Measurements from ENCODE around the gene ACBD4.

Gene ACBD4

GRCh38 chr17:45131616-45132319 is 3.7 kb upstream of the ACBD4 start (continued):
- peak; percentile 42; the same call in 1 of the 2 replicates for TF ChIP-seq ZNF600 (tag by site-specific recombination; IDR thresholded peaks at IDR 0.05)
- no peak for TF ChIP-seq ZNF560 (tag by site-specific recombination; IDR thresholded peaks at IDR 0.05; ENCODE audit: borderline replicate concordance)
- no peak for TF ChIP-seq ZNF175 (tag by site-specific recombination; IDR thresholded peaks at IDR 0.05)
- TF ChIP-seq ZNF280D (tag by site-specific recombination; IDR thresholded peaks at IDR 0.05): peak; percentile 82
- peak; percentile 82 for TF ChIP-seq ZNF580 (tag by site-specific recombination; IDR thresholded peaks at IDR 0.05)
- TF ChIP-seq ZFP3 (tag by site-specific recombination; IDR thresholded peaks at IDR 0.05; ENCODE audit: low read depth): no peak
- no peak for TF ChIP-seq REST (tag by site-specific recombination; IDR thresholded peaks at IDR 0.05)
- TF ChIP-seq ZBTB48 (tag by site-specific recombination; IDR thresholded peaks at IDR 0.05): 0 out of 2 replicates have a peak, but pooled peaks have one; percentile 16
- TF ChIP-seq ZNF837 (tag by site-specific recombination; IDR thresholded peaks at IDR 0.05): no peak
- no peak for TF ChIP-seq ZNF19 (tag by site-specific recombination; IDR thresholded peaks at IDR 0.05; ENCODE audit: low read depth)
- TF ChIP-seq ZBTB10 (tag by site-specific recombination; IDR thresholded peaks at IDR 0.05): peak; percentile 71
- TF ChIP-seq MZF1 (tag by site-specific recombination; IDR thresholded peaks at IDR 0.05; ENCODE audit: borderline replicate concordance): no peak
- TF ChIP-seq ZNF549 (tag by site-specific recombination; IDR thresholded peaks at IDR 0.05): no peak
- TF ChIP-seq ZNF184 (tag by site-specific recombination; IDR thresholded peaks at IDR 0.05): no peak
- no peak for TF ChIP-seq KLF7 (tag by site-specific recombination; IDR thresholded peaks at IDR 0.05; ENCODE audit: borderline replicate concordance)
- no peak for TF ChIP-seq ZNF777 (tag by site-specific recombination; IDR thresholded peaks at IDR 0.05; ENCODE audit: borderline replicate concordance)
- peak; percentile 70 for TF ChIP-seq ZEB2 (tag by site-specific recombination; IDR thresholded peaks at IDR 0.05)
- no peak for TF ChIP-seq ZNF555 (tag by site-specific recombination; conservative IDR thresholded peaks at IDR 0.05)
- TF ChIP-seq KLF16 (tag by site-specific recombination; IDR thresholded peaks at IDR 0.05): peak; percentile 67
- no peak for TF ChIP-seq PRDM1 (tag by site-specific recombination; IDR thresholded peaks at IDR 0.05)
- no peak for TF ChIP-seq MYNN (tag by site-specific recombination; IDR thresholded peaks at IDR 0.05; ENCODE audit: borderline replicate concordance)
- no peak for TF ChIP-seq ZNF138 (tag by site-specific recombination; IDR thresholded peaks at IDR 0.05; ENCODE audit: borderline replicate concordance)
- TF ChIP-seq ZNF548 (tag by site-specific recombination; IDR thresholded peaks at IDR 0.05): no peak
- no peak for TF ChIP-seq ZSCAN4 (tag by site-specific recombination; IDR thresholded peaks at IDR 0.05)
- TF ChIP-seq ZNF433 (tag by site-specific recombination; IDR thresholded peaks at IDR 0.05; ENCODE audit: low read depth): no peak
- TF ChIP-seq ZNF214 (tag by site-specific recombination; IDR thresholded peaks at IDR 0.05; ENCODE audit: borderline replicate concordance): no peak
- no peak for TF ChIP-seq ZNF510 (tag by site-specific recombination; IDR thresholded peaks at IDR 0.05; ENCODE audit: insufficient replicate concordance)
- TF ChIP-seq ZNF529 (tag by site-specific recombination; IDR thresholded peaks at IDR 0.05; ENCODE audit: insufficient replicate concordance): no peak
- TF ChIP-seq ZNF530 (tag by site-specific recombination; IDR thresholded peaks at IDR 0.05; ENCODE audit: low read depth): no peak

Measured in HEK293 (cell line).